WTC11 (cell line): Measurements from ENCODE around the gene SP110. TPM values are rescaled to one million over a fixed set of nuclear protein-coding genes. Genes with fewer than 3 reads are reported as not detected.

Experiments
- ATAC-seq: fragments of 200-7000 bp; cut with Tn5 transposase; 2 replicates; pipeline ENCODE4 v1.10.0; 2021; ENCODE audit warnings: mild to moderate bottlenecking, moderate library complexity
- CTCF ChIA-PET: fragments of 300-600 bp; sonication (Branson Sonifier 250); formaldehyde crosslinking; loops from one replicate; lab custom pipeline; 2021; ENCODE audit warnings: antibody characterized with exemption; lab: Charles Lee
- POLR2A ChIA-PET: fragments of 350-600 bp; sonication (Branson Sonifier 250); formaldehyde crosslinking; loops from one replicate; lab custom pipeline; 2021; ENCODE audit warnings: antibody characterized with exemption; lab: Charles Lee
- DNase-seq: peaks from one replicate; pipeline ENCODE4 v3.0.0; 2021; ENCODE audit warnings: low spot score
- H3K27ac Mint-ChIP-seq: 2 replicates; pipeline ENCODE4 v1.8.0; 2021; ENCODE audit warnings: mixed read lengths
- H3K27me3 Mint-ChIP-seq: 2 replicates; pipeline ENCODE4 v1.8.0; 2021; ENCODE audit warnings: low read depth, mild to moderate bottlenecking, moderate library complexity, mixed read lengths
- H3K36me3 Mint-ChIP-seq: 2 replicates; pipeline ENCODE4 v1.8.0; 2021; ENCODE audit warnings: mixed read lengths
- H3K4me1 Mint-ChIP-seq: 2 replicates; pipeline ENCODE4 v1.8.0; 2022; ENCODE audit warnings: mixed read lengths
- H3K4me3 Mint-ChIP-seq: 2 replicates; pipeline ENCODE4 v1.8.0; 2021; ENCODE audit warnings: mild to moderate bottlenecking, moderate library complexity, mixed read lengths
- H3K9me3 Mint-ChIP-seq: 2 replicates; pipeline ENCODE4 v1.8.0; 2021; ENCODE audit warnings: mixed read lengths
- ATF1 ChIP-seq: sonication (generic); formaldehyde crosslinking; IDR thresholded peaks from 2 replicates; pipeline ENCODE4 v1.8.1; 2023; ENCODE audit warnings: mild to moderate bottlenecking, moderate library complexity, missing genetic modification reagents
- CREM ChIP-seq: sonication (generic); formaldehyde crosslinking; IDR thresholded peaks from 2 replicates; pipeline ENCODE4 v1.8.1; 2022; ENCODE audit warnings: mild to moderate bottlenecking, missing genetic modification reagents, moderate library complexity
- EMX1 ChIP-seq: fragments of 250-450 bp; sonication (Bioruptor Pico); IDR thresholded peaks from 2 replicates; pipeline ENCODE4 v1.8.0; 2021; ENCODE audit warnings: mild to moderate bottlenecking
- ETV6 ChIP-seq: sonication (generic); formaldehyde crosslinking; IDR thresholded peaks from 2 replicates; pipeline ENCODE4 v1.8.1; 2022; ENCODE audit warnings: mild to moderate bottlenecking, missing genetic modification reagents
- FOXK1 ChIP-seq: sonication (generic); formaldehyde crosslinking; IDR thresholded peaks from 2 replicates; pipeline ENCODE4 v1.8.0; 2022; ENCODE audit warnings: mild to moderate bottlenecking, moderate library complexity, missing genetic modification reagents
- HMGA2 ChIP-seq: fragments of 250-450 bp; sonication (Bioruptor Pico); IDR thresholded peaks from 2 replicates; pipeline ENCODE4 v1.4.0; 2021; ENCODE audit warnings: mild to moderate bottlenecking, moderate library complexity
- NFATC4 ChIP-seq: fragments of 250-450 bp; sonication (Bioruptor Pico); IDR thresholded peaks from 2 replicates; pipeline ENCODE4 v1.9.0; 2021; ENCODE audit warnings: mild to moderate bottlenecking
- NFYB ChIP-seq: sonication (generic); formaldehyde crosslinking; conservative IDR thresholded peaks from 2 replicates; pipeline ENCODE4 v1.8.0; 2022; ENCODE audit warnings: low read depth, missing genetic modification reagents
- SP1 ChIP-seq: sonication (generic); formaldehyde crosslinking; conservative IDR thresholded peaks from 2 replicates; pipeline ENCODE4 v1.8.1; 2022; ENCODE audit warnings: missing genetic modification reagents
- TEAD1 ChIP-seq: sonication (generic); formaldehyde crosslinking; IDR thresholded peaks from 2 replicates; pipeline ENCODE4 v1.8.0; 2022; ENCODE audit warnings: mild to moderate bottlenecking, missing genetic modification reagents
- TP53 ChIP-seq: sonication (generic); formaldehyde crosslinking; IDR thresholded peaks from 2 replicates; pipeline ENCODE4 v1.8.1; 2023; ENCODE audit warnings: mild to moderate bottlenecking, missing genetic modification reagents
- ZNF232 ChIP-seq: sonication (generic); formaldehyde crosslinking; IDR thresholded peaks from 2 replicates; pipeline ENCODE4 v1.8.0; 2022; ENCODE audit warnings: mild to moderate bottlenecking, missing genetic modification reagents
- ZNF281 ChIP-seq: sonication (generic); formaldehyde crosslinking; IDR thresholded peaks from 2 replicates; pipeline ENCODE4 v1.8.0; 2023; ENCODE audit warnings: mild to moderate bottlenecking, missing genetic modification reagents
- total RNA-seq: library from RNA; stranded (reverse); gene quantifications from 3 replicates; pipeline ENCODE4 v1.2.3, GENCODE V29; 2021
- TF ChIP-seq, protein P1 (sequence below): fragments of 250-450 bp; sonication (Bioruptor Pico); IDR thresholded peaks from 2 replicates; pipeline ENCODE4 v1.9.0; 2021; ENCODE audit warnings: mild to moderate bottlenecking, borderline replicate concordance
- TF ChIP-seq, protein P2 (sequence below): fragments of 250-450 bp; sonication (Bioruptor Pico); IDR thresholded peaks from 2 replicates; pipeline ENCODE4 v1.9.0; 2021; ENCODE audit warnings: mild to moderate bottlenecking
- TF ChIP-seq, protein P3 (sequence below): sonication (generic); formaldehyde crosslinking; IDR thresholded peaks from 2 replicates; pipeline ENCODE4 v1.8.1; 2022; ENCODE audit warnings: low read depth, mild to moderate bottlenecking, moderate library complexity, missing genetic modification reagents, borderline replicate concordance
- TF ChIP-seq, protein P4 (sequence below): fragments of 250-450 bp; sonication (Bioruptor Pico); IDR thresholded peaks from 2 replicates; pipeline ENCODE4 v1.8.0; 2021; ENCODE audit warnings: mild to moderate bottlenecking
- TF ChIP-seq, protein P5 (sequence below): fragments of 250-450 bp; sonication (Bioruptor Pico); conservative IDR thresholded peaks from 2 replicates; pipeline ENCODE4 v1.9.0; 2021; ENCODE audit warnings: mild to moderate bottlenecking

Gene SP110
- total RNA-seq, 1 experiment from 2014 or later: 5.7 TPM

- TF ChIP-seq ZNF281 (CRISPR knock-in tag) (no peak), ZNF232 (CRISPR knock-in tag) (no peak)
- TF ChIP-seq, all 79 proteins: peak for 0
Observed at GRCh38 chr2:230246206-230246605, 26.4 kb upstream of the SP110 start (continued).

GRCh38 chr2:230244211-230244610 lies 24.4 kb upstream of the SP110 start:
- DNase-seq: no peak
- H3K27me3 Mint-ChIP-seq: no peaks in the 10 kb centered on the region
- H3K4me1 Mint-ChIP-seq: no peaks in the 10 kb centered on the region
- TF ChIP-seq, protein P1, sequence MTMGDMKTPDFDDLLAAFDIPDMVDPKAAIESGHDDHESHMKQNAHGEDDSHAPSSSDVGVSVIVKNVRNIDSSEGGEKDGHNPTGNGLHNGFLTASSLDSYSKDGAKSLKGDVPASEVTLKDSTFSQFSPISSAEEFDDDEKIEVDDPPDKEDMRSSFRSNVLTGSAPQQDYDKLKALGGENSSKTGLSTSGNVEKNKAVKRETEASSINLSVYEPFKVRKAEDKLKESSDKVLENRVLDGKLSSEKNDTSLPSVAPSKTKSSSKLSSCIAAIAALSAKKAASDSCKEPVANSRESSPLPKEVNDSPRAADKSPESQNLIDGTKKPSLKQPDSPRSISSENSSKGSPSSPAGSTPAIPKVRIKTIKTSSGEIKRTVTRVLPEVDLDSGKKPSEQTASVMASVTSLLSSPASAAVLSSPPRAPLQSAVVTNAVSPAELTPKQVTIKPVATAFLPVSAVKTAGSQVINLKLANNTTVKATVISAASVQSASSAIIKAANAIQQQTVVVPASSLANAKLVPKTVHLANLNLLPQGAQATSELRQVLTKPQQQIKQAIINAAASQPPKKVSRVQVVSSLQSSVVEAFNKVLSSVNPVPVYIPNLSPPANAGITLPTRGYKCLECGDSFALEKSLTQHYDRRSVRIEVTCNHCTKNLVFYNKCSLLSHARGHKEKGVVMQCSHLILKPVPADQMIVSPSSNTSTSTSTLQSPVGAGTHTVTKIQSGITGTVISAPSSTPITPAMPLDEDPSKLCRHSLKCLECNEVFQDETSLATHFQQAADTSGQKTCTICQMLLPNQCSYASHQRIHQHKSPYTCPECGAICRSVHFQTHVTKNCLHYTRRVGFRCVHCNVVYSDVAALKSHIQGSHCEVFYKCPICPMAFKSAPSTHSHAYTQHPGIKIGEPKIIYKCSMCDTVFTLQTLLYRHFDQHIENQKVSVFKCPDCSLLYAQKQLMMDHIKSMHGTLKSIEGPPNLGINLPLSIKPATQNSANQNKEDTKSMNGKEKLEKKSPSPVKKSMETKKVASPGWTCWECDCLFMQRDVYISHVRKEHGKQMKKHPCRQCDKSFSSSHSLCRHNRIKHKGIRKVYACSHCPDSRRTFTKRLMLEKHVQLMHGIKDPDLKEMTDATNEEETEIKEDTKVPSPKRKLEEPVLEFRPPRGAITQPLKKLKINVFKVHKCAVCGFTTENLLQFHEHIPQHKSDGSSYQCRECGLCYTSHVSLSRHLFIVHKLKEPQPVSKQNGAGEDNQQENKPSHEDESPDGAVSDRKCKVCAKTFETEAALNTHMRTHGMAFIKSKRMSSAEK (CRISPR knock-in tag): no peak
- TF ChIP-seq ETV6 (CRISPR knock-in tag) (no peak), NFATC4 (no peak), TP53 (CRISPR knock-in tag) (no peak), EMX1 (no peak), ATF1 (CRISPR knock-in tag) (no peak), SP1 (CRISPR knock-in tag) (no peak), CREM (CRISPR knock-in tag) (no peak), TEAD1 (CRISPR knock-in tag) (no peak), HMGA2 (no peak), FOXK1 (no peak), ZNF281 (CRISPR knock-in tag) (no peak), NFYB (CRISPR knock-in tag) (no peak)
- TF ChIP-seq, protein P2, sequence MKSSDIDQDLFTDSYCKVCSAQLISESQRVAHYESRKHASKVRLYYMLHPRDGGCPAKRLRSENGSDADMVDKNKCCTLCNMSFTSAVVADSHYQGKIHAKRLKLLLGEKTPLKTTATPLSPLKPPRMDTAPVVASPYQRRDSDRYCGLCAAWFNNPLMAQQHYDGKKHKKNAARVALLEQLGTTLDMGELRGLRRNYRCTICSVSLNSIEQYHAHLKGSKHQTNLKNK (CRISPR knock-in tag): no peak
- TF ChIP-seq, protein P3, sequence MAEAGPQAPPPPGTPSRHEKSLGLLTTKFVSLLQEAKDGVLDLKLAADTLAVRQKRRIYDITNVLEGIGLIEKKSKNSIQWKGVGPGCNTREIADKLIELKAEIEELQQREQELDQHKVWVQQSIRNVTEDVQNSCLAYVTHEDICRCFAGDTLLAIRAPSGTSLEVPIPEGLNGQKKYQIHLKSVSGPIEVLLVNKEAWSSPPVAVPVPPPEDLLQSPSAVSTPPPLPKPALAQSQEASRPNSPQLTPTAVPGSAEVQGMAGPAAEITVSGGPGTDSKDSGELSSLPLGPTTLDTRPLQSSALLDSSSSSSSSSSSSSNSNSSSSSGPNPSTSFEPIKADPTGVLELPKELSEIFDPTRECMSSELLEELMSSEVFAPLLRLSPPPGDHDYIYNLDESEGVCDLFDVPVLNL: no peak
- TF ChIP-seq, protein P4, sequence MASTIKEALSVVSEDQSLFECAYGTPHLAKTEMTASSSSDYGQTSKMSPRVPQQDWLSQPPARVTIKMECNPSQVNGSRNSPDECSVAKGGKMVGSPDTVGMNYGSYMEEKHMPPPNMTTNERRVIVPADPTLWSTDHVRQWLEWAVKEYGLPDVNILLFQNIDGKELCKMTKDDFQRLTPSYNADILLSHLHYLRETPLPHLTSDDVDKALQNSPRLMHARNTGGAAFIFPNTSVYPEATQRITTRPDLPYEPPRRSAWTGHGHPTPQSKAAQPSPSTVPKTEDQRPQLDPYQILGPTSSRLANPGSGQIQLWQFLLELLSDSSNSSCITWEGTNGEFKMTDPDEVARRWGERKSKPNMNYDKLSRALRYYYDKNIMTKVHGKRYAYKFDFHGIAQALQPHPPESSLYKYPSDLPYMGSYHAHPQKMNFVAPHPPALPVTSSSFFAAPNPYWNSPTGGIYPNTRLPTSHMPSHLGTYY (CRISPR knock-in tag): no peak
- TF ChIP-seq, protein P5, sequence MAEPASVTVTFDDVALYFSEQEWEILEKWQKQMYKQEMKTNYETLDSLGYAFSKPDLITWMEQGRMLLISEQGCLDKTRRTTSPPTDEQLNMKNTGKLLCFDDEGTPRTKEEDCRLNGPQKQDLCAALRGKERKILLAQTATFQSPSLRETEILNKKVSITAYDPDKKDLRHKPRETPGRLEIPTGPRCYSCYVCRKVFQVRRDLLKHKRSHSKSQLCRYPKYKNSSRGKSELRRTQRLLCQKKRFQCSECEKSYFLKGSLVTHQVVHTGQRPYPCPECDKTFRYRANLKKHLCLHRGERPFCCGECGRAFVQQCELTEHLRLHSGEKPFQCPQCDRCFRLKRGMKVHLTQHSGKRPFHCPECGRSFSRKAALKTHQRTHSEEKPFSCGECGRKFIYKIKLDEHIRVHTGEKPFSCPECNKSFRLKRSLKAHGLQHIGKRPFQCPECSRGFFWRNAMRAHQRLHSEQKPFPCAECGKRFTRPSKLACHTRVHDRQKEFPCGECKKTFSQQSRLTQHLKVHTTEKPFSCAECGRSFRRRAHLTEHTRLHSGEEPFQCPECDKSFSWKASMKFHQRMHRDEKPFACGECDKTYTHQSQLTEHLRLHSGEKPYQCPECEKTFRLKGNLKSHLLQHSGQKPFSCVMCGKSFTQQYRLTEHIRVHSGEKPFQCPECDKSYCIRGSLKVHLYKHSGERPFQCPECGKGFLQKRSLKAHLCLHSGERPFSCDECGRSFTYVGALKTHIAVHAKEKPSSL (CRISPR knock-in tag): no peak
- H3K36me3 Mint-ChIP-seq: no peaks in the 10 kb centered on the region
- H3K9me3 Mint-ChIP-seq: peaks cover 3% of the 10 kb centered on the region; the same call in 1 of the 2 replicates
- no peak for ATAC-seq
- H3K4me3 Mint-ChIP-seq: no peak overlapping the region
- CTCF ChIA-PET: interaction anchor here (0.5 to 1.1 kb wide), 2 partner anchors 84 to 375 kb away, joined by 3 read pairs; no protein-coding TSS in a partner anchor
- POLR2A ChIA-PET: no interaction called here
- no peak overlapping the region for H3K27ac Mint-ChIP-seq
